GM12878 (cell line): ENCODE measurements around the gene DIS3L.
"Not testable (repeated sequence)": the region's sequence is repeated elsewhere in the genome, so short reads cannot be mapped to it uniquely, and the experiment has no call there.

Source experiments
- CEBPZ ChIP-seq: fragments of 150-350 bp; IDR thresholded peaks from 2 replicates; pipeline ENCODE4 v1.6.1; 2016; ENCODE audit warnings: low read depth, low read length
- EP300 ChIP-seq, 2 experiments: fragments of 150-350 bp in 1 of 2; IDR thresholded peaks; 2 replicates each; pipeline ENCODE4 v1.6.1; 2011 to 2012; ENCODE audit warnings: low read depth in 2 of 2, low read length in 2 of 2, borderline replicate concordance in 1 of 2, improper control_type of control experiment in 1 of 2, inconsistent platforms in 1 of 2; ENCODE audit not compliant: control insufficient read depth in 1 of 2
- PBX3 ChIP-seq: IDR thresholded peaks from 2 replicates; pipeline ENCODE4 v1.6.1; 2011; ENCODE audit warnings: mild to moderate bottlenecking, low read depth, low read length, moderate library complexity; ENCODE audit not compliant: insufficient replicate concordance
- POLR2A ChIP-seq: IDR thresholded peaks from 2 replicates; pipeline ENCODE4 v1.6.1; 2011; ENCODE audit warnings: low read depth, mild to moderate bottlenecking, low read length
- REST ChIP-seq: IDR thresholded peaks from 2 replicates; pipeline ENCODE4 v1.6.1; 2012; ENCODE audit warnings: mild to moderate bottlenecking, low read depth, low read length
- RFX5 ChIP-seq: IDR thresholded peaks from 2 replicates; pipeline ENCODE4 v1.6.1; 2011; ENCODE audit warnings: low read depth, low read length, improper control_type of control experiment
- SUZ12 ChIP-seq: fragments of 200-600 bp; sonication (generic); IDR thresholded peaks from one replicate; pipeline ENCODE4 v1.6.1; 2018; ENCODE audit warnings: antibody characterized with exemption, mild to moderate bottlenecking; ENCODE audit not compliant: unreplicated experiment
- ZNF384 ChIP-seq: IDR thresholded peaks from 2 replicates; pipeline ENCODE4 v1.6.1; 2012; ENCODE audit warnings: low read depth, mild to moderate bottlenecking, low read length, improper control_type of control experiment, borderline replicate concordance
- TF ChIP-seq, protein P1 (sequence below), 3 experiments: IDR thresholded peaks in 2 of 3; conservative IDR thresholded peaks in 1 of 3; 2 replicates each; pipeline ENCODE4 v1.5.1; 2011; ENCODE audit warnings: low read depth in 3 of 3, low read length in 3 of 3, mild to moderate bottlenecking in 3 of 3, control low read depth in 2 of 3, moderate library complexity in 2 of 3, inconsistent platforms in 1 of 3, mixed read lengths in 1 of 3; ENCODE audit not compliant: control insufficient read depth in 2 of 3, insufficient read depth in 1 of 3; ENCODE audit errors: extremely low read depth in 1 of 3
- TF ChIP-seq, protein P2 (sequence below): fragments of 450-650 bp; formaldehyde crosslinking; IDR thresholded peaks from 2 replicates; pipeline ENCODE4 v1.5.0; 2022; ENCODE audit warnings: mild to moderate bottlenecking, missing genetic modification characterization

GRCh38 chr15:66361745-66362460, 68.5 kb downstream of the DIS3L start:
- not testable (repeated sequence) for TF ChIP-seq EP300 (IDR thresholded peaks at IDR 0.05; ENCODE audit: borderline replicate concordance in 1 of 2, control insufficient read depth in 1 of 2, low read depth in 2 of 2, low read length in 2 of 2); CEBPZ; SUZ12; RFX5; ZNF384; PBX3; POLR2A; REST
- TF ChIP-seq, protein P1, sequence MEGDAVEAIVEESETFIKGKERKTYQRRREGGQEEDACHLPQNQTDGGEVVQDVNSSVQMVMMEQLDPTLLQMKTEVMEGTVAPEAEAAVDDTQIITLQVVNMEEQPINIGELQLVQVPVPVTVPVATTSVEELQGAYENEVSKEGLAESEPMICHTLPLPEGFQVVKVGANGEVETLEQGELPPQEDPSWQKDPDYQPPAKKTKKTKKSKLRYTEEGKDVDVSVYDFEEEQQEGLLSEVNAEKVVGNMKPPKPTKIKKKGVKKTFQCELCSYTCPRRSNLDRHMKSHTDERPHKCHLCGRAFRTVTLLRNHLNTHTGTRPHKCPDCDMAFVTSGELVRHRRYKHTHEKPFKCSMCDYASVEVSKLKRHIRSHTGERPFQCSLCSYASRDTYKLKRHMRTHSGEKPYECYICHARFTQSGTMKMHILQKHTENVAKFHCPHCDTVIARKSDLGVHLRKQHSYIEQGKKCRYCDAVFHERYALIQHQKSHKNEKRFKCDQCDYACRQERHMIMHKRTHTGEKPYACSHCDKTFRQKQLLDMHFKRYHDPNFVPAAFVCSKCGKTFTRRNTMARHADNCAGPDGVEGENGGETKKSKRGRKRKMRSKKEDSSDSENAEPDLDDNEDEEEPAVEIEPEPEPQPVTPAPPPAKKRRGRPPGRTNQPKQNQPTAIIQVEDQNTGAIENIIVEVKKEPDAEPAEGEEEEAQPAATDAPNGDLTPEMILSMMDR (IDR thresholded peaks at IDR 0.05 in 2 of 3, conservative IDR thresholded peaks at IDR 0.05 in 1 of 3; ENCODE audit: control insufficient read depth in 2 of 3, extremely low read depth in 1 of 3, insufficient read depth in 1 of 3, low read depth in 3 of 3, low read length in 3 of 3): not testable (repeated sequence)
- TF ChIP-seq, protein P2, sequence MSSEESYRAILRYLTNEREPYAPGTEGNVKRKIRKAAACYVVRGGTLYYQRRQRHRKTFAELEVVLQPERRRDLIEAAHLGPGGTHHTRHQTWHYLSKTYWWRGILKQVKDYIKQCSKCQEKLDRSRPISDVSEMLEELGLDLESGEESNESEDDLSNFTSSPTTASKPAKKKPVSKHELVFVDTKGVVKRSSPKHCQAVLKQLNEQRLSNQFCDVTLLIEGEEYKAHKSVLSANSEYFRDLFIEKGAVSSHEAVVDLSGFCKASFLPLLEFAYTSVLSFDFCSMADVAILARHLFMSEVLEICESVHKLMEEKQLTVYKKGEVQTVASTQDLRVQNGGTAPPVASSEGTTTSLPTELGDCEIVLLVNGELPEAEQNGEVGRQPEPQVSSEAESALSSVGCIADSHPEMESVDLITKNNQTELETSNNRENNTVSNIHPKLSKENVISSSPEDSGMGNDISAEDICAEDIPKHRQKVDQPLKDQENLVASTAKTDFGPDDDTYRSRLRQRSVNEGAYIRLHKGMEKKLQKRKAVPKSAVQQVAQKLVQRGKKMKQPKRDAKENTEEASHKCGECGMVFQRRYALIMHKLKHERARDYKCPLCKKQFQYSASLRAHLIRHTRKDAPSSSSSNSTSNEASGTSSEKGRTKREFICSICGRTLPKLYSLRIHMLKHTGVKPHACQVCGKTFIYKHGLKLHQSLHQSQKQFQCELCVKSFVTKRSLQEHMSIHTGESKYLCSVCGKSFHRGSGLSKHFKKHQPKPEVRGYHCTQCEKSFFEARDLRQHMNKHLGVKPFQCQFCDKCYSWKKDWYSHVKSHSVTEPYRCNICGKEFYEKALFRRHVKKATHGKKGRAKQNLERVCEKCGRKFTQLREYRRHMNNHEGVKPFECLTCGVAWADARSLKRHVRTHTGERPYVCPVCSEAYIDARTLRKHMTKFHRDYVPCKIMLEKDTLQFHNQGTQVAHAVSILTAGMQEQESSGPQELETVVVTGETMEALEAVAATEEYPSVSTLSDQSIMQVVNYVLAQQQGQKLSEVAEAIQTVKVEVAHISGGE (CRISPR knock-in tag): not testable (repeated sequence)
